WTC11 (cell line): ENCODE data around the gene RGP1.

Source experiments
- CTCF ChIP-seq: fragments of 200-600 bp; IDR thresholded peaks from 2 replicates; pipeline ENCODE4 v1.8.0; 2022; ENCODE audit warnings: antibody characterized with exemption
- RELA ChIP-seq: sonication (generic); formaldehyde crosslinking; IDR thresholded peaks from 2 replicates; pipeline ENCODE4 v1.8.1; 2022; ENCODE audit warnings: missing genetic modification reagents, mild to moderate bottlenecking, borderline replicate concordance
- SP1 ChIP-seq: sonication (generic); formaldehyde crosslinking; conservative IDR thresholded peaks from 2 replicates; pipeline ENCODE4 v1.8.1; 2022; ENCODE audit warnings: missing genetic modification reagents
- ZNF263 ChIP-seq: sonication (generic); formaldehyde crosslinking; IDR thresholded peaks from 2 replicates; pipeline ENCODE4 v1.8.1; 2022; ENCODE audit warnings: low read depth, mild to moderate bottlenecking, moderate library complexity, missing genetic modification reagents

- TF ChIP-seq ZNF263 (CRISPR knock-in tag), result no peak
- no peak for TF ChIP-seq CTCF
- no peak for TF ChIP-seq RELA
- no peak for TF ChIP-seq SP1 (CRISPR knock-in tag)
Observed at GRCh38 chr9:35743880-35744518, 5.1 kb upstream of the RGP1 start.
